ENCODE data around the gene MUC5AC.
"Not testable (repeated sequence)": the region's sequence is repeated elsewhere in the genome, so short reads cannot be mapped to it uniquely, and the experiment has no call there.

MUC5AC gene

DNA sequence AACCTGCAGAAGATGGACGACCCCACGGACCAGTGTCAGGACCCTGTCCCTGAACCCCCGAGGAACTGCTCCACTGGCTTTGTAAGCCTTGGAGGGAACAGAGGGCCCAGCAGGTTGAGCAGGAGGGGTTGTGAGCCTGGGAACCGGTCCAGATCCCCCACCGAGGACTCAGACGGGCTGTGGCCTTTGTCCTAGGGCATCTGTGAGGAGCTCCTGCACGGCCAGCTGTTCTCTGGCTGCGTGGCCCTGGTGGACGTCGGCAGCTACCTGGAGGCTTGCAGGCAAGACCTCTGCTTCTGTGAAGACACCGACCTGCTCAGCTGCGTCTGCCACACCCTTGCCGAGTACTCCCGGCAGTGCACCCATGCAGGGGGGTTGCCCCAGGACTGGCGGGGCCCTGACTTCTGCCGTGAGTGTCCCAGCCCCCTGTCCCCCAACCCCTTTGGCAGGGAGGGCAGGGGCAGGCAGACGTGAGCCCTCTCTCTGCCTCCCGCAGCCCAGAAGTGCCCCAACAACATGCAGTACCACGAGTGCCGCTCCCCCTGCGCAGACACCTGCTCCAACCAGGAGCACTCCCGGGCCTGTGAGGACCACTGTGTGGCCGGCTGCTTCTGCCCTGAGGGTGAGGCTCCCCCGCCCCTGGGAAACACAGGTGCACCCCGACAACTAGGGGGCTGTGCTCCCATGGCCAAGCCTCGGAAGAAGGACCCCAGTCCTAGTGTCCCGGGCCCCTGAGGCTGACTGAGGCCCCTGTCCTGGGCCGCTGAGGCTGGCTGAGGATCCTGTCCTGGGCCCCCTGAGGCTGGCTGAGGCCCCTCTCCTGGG, 6.4 kb downstream of the MUC5AC start:
- no peak for DNase-seq

DNA sequence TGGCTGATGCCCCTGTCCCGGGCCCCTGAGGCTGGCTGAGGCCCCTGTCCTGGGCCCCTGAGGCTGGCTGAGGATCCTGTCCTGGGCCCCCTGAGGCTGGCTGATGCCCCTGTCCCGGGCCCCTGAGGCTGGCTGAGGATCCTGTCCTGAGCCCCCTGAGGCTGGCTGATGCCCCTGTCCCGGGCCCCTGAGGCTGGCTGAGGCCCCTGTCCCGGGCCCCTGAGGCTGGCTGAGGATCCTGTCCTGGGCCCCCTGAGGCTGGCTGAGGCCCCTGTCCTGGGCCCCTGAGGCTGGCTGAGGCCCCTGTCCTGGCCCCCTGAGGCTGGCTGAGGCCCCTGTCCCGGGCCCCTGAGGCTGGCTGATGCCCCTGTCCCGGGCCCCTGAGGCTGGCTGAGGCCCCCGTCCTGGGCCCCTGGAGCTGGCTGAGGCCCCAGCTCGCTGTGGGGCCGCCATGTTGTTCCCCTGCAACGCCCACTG, 7.1 kb downstream of the MUC5AC start:
- DNase-seq, result not testable (repeated sequence)

DNA sequence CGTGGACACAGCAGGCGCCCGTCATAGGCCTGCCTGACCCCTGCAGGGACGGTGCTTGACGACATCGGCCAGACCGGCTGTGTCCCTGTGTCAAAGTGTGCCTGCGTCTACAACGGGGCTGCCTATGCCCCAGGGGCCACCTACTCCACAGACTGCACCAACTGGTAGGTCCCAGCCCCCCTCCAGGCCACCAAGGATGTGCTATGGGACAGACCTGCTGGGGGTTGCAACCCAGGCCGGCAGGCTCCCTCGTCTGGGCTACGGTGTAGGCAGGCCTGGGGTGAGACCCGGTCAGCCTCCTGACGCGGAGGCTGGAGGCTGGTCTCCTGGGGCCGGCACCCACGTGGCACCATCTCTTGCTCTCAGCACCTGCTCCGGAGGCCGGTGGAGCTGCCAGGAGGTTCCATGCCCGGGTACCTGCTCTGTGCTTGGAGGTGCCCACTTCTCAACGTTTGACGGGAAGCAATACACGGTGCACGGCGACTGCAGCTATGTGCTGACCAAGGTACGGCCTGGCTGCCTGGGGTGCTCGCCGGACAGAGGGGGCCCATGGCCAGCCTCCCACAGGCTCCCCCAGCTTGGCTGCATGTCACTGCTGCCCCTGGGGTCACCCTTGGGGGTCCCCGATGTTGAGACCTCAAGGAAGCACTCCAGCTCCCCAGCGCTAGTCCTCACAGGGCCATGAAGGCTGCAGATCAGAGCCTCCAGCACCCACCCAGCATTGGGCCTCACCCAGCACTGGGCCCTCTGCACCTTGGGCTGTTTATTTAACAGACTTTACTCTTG, 7.7 kb downstream of the MUC5AC start:
- no peak for DNase-seq

DNA sequence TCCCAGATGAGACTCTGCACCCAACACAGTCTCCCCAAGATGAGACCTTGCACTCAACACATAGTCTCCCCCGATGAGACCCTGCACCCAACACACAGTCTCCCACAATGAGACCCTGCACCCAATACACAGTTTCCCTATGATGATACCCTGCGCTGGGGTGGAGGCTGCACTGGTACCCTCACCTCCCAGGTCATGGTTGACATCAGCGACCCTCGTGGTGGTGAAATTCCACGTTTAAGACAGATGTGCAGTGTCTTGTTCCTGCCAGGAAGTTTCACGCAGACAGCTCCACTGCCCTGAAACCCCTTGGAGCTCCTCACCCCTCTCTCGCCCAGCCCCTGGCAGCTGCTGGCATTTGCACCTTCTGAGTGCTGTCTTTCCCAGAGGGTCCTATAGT, 9.5 kb downstream of the MUC5AC start:
- no peak for DNase-seq

DNA sequence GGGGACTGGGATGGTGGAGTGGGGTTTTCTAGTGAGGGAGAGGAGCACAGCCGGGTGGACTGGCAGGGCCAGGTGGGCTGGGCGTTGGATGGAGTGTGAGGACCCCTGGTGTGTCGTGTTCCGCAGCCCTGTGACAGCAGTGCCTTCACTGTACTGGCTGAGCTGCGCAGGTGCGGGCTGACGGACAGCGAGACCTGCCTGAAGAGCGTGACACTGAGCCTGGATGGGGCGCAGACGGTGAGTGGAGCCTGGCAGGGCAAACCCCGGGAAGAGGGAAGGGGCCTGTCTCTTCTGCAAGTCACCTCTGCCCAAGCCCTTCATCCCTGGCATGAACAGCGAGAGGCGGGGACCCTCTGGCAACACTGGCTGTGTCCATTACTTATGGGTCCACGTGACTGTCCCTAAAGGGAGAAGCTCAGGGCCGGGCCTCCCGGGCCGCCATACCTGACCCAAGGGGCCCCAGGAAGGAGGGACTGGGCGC, 10.0 kb downstream of the MUC5AC start:
- DNase-seq, result no peak

DNA sequence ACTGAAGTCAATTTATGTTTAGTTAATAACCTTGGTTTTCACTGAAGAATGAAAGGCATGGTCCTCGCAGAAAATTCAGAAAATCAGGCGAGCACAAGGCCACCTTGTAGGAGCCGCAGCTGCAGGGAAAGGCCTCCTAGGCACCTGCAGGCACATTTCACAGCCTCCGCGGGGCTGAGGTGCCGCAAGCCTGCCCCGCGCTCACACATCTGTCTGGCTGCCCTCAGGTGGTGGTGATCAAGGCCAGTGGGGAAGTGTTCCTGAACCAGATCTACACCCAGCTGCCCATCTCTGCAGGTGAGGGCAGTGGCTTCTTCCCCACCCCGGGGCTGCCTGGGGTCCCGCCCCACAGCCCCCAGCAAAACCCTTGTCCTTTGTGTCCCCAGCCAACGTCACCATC, 10.5 kb downstream of the MUC5AC start:
- no peak for DNase-seq

DNA sequence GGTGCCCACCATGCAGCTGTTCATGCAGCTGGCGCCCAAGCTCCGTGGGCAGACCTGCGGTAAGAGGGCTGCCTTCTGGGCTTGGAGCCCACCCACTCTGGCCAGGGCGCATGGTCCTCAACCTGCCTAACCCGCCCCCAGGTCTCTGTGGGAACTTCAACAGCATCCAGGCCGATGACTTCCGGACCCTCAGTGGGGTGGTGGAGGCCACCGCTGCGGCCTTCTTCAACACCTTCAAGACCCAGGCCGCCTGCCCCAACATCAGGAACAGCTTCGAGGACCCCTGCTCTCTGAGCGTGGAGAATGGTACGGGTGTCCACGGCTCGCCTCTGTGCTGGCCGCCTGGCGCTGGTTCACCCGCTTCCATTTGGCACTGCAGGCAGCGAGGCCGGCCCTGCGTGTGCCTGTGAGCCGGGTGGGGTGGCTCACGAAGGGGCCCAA, 11.0 kb downstream of the MUC5AC start:
- no peak for DNase-seq

DNA sequence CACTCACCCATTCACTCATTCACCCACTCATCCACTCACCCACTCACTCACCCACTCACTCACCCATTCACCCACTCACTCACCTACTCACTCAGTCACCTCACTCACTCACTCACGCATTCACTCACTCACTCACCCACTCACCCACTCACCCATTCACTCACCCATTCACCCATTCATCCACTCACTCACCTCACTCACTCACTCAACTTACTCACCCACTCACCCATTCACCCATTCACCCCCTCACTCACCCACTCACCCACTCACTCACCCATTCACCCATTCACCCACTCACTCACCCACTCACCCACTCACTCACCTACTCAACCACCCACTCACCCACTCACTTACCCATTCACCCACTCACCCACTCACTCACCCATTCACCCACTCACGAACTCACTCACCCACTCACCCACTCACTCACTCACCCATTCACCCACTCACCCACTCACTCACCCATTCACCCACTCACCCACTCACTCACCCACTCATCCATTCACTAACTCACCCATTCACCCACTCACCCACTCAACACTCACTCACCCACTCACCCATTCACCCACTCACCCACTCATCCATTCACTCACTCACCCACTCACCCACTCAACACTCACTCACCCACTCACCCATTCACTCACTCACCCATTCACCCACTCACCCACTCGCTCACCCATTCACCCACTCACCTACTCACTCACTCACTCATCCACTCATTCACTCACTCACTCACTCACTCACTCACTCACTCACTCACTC, 13.7 kb downstream of the MUC5AC start:
- no peak for DNase-seq

DNA sequence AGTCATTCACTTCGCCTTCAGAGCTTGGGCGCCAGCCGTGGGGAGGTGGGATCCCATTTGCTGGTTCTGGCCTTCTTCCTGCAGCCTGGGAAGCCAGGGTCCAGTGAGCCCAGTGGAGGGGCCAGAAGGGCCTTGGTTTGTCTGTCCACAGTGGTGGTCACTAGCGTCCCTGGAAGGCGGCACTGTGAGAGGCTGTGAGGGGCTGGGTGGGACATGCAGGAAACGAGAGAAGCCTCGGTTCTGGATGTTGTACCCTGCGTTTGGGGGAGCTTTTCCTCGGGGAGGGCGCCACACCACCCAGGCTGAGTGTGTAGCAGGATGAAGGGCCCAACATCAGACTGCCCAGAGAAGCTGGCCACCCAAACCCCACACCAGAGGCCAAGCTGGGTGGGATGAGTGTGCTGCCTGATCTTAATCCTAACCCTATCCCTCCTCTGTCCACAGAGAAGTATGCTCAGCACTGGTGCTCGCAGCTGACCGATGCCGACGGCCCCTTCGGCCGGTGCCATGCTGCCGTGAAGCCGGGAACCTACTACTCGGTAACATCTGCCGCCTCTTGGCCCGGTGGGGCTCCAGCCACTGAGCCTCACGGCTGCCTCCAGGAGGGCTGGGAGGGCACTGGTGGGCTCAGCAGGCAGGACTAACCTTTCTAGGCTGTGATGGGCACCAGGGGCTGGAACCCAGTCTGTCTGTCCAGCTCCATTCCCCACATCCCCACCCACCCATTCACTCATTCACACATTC, 14.4 kb downstream of the MUC5AC start:
- no peak for DNase-seq

DNA sequence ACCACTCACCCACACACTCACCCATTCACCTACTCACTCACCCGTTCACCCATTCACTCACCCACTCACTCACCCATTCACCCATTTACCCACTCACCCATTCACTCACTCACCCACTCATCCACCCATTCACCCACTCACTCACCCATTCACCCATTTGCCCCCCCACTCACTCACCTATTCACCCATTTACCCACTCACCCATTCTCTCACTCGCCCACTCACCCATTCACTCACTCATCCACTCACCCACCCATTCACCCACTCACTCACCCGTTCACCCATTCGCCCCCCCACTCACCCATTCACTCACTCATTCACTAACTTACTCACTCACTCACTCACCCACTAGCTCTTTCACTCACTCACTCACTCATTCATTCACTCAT, 15.0 kb downstream of the MUC5AC start:
- no peak for DNase-seq

DNA sequence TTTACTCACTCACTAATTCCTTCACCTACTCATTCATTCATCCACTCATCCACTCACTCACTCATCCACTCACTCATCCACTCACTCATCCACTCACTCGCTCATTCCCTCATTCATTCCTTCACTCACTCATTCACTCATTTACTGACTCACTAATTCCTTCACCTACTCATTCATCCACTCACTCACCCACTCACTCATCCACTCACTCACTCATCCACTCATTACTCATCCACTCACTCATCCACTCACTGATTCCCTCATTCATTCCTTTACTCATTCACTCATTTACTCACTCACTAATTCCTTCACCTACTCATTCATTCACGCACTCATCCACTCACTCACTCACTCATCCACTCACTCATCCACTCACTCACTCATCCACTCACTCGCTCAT, 15.6 kb downstream of the MUC5AC start:
- not testable (repeated sequence) for DNase-seq

DNA sequence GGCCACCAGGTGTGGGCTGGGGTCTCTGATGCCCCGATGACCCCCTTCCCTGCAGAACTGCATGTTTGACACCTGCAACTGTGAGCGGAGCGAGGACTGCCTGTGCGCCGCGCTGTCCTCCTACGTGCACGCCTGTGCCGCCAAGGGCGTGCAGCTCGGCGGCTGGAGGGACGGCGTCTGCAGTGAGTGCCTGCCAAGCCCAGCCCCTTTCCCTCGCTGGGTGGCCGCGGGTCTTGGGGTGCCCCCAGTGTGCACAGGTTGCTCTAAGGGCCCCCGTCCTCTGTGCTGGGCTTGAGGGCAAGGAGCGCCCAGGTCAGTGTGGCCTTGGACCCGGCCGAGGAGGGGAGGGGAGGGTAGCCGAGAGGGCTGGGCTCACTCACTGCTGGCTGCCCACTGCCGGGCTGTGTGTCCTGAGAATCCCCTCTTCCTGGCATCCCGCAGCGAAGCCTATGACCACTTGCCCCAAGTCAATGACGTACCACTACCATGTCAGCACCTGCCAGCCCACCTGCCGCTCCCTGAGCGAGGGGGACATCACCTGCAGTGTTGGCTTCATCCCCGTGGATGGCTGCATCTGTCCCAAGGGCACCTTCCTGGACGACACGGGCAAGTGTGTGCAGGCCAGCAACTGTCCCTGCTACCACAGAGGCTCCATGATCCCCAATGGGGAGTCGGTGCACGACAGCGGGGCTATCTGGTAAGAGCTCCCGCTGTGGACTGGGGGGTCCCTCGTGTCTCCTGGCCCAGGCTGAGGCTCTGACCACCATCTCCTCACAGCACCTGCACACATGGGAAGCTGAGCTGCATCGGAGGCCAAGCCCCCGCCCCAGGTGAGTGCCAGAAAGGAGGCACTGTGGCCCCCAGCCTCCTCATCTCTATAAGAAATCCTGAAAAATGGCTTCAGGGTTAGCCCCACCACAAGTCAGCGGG, 17.0 kb downstream of the MUC5AC start:
- DNase-seq, result no peak

DNA sequence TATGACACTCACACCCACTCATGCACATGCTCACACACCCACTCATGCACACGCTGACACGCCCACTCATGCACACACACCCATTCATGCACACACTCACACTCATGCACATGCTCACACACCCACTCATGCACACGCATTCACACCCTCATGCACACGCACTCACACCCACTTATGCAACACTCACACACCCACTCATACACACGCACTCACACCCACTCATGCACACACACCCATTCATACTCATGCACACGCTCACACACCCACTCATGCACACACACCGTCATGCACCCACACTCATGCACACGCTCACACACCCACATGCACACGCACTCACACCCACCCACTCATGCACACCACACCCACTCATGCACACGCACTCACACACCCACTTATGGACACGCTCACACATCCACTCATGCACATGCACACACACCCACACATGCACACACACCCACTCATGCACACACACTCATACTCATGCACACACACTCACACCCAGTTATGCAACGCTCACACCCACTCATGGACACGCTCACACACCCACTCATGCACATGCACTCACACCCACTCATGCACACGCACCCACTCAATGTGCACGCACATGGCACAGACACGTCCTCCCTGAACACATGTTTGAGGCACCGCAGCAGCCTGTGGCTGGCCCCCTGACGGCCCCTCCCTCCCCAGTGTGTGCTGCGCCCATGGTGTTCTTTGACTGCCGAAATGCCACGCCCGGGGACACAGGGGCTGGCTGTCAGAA, 17.9 kb downstream of the MUC5AC start:
- no peak for DNase-seq

DNA sequence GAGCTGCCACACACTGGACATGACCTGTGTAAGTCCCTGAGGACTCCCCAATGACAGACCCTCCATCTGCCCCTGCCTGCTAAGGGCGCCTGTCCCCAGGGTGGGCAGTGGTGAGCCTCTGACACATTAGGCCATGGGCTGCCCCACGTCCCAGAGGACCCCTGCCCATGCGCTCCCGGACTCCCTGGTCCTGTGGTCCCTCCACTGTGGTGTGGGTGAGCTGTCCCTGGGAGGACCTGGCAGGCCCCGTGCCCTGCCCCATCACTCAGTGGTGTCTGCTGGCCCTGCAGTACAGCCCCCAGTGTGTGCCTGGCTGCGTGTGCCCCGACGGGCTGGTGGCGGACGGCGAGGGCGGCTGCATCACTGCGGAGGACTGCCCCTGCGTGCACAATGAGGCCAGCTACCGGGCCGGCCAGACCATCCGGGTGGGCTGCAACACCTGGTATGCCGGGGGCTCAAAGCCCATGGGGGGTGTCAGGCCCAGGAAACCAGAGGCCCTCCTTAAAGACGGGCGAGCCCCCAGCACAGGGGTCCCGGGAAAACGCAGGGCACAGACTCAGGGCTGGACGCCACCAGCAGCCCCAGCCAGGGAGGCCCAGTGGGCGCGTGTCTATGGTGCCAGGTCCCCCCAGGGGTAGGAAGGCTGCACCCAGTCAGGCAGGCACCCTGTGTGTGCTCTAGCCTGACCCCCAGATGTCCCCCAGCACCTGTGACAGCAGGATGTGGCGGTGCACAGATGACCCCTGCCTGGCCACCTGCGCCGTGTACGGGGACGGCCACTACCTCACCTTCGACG, 18.7 kb downstream of the MUC5AC start:
- no peak for DNase-seq

DNA sequence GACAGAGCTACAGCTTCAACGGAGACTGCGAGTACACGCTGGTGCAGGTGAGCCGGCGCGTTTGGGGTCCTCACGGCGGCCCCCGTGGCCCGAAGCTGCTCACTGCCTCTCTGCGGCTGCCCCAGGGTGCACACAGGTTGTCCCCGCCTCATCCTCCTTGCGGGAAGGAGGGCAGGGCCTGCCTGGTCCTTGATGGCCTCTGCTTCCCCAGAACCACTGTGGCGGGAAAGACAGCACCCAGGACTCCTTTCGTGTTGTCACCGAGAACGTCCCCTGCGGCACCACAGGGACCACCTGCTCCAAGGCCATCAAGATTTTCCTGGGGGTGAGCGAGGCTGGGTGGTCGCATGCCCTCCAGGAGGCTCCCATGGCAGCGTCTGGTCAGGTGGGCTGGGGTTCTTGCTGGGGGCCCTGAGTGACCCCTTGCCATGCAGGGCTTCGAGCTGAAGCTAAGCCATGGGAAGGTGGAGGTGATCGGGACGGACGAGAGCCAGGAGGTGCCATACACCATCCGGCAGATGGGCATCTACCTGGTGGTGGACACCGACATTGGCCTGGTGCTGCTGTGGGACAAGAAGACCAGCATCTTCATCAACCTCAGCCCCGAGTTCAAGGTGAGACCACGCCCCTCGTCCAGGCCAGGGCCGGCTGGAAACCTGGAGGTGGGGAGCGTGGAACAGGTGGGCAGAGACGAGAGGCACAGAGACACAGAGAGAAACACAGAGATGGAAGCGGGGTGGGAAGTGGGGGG, 19.4 kb downstream of the MUC5AC start:
- DNase-seq, result no peak

DNA sequence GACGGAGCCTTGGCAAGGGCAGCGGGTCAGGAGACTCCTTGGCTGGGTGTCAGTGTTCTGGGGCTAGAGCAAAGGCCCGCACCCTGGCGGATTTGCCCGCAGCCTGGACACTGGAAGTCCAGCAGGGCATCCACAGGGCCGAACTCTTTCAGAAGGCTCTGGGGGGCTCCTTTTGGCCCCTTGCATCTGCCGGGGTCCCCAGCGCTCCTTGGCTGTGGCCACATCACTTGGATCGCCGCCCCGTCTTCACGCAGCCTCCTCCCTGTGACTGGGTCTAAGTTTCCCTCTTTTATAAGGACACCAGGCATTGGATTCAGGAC, 20.0 kb downstream of the MUC5AC start:
- DNase-seq, result no peak

DNA sequence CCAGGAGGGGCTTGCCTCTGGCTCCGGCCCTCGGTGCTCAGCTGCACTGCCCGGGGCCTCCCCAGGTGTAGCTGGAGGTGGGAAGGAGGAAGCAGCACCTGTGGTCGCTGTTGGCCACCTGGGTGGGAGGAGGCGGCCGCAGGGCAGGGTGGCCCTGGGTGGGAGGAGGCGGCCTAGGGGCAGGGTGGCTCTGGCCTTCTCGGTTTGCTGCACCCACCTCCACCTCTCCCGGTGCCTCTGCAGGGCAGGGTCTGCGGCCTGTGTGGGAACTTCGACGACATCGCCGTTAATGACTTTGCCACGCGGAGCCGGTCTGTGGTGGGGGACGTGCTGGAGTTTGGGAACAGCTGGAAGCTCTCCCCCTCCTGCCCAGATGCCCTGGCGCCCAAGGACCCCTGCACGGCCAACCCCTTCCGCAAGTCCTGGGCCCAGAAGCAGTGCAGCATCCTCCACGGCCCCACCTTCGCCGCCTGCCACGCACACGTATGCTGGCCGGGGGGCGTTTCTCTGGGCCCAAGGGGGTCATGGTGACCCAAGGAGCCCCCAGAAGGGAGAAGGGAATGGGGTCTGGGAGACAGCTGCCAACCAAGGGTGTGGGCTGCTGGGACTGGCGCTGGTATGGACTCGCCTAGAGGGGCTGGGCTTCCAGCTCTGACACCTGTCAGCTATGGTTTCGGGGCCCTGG, 20.6 kb downstream of the MUC5AC start:
- no peak for DNase-seq

DNA sequence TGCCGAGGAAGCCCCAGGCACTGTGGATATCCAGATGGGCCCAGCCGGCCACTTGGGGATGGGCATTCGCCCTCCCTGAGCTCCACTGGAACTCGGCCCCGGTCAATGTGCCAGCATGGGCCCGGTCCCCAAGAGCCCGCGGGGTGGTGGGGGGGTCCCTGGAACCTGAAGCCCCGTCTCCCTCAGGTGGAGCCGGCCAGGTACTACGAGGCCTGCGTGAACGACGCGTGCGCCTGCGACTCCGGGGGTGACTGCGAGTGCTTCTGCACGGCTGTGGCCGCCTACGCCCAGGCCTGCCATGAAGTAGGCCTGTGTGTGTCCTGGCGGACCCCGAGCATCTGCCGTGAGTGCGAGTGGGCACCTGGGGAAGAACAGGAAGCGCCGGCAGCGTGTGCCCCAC, 21.2 kb downstream of the MUC5AC start:
- DNase-seq, result no peak
